ENCODE data around the gene ORC3. TPM values are rescaled to one million over a fixed set of nuclear protein-coding genes. Genes with fewer than 3 reads are reported as not detected.

Gene ORC3
- total RNA-seq, 2 experiments from 2014 or later, result 35.8 to 36.6 TPM

DNA sequence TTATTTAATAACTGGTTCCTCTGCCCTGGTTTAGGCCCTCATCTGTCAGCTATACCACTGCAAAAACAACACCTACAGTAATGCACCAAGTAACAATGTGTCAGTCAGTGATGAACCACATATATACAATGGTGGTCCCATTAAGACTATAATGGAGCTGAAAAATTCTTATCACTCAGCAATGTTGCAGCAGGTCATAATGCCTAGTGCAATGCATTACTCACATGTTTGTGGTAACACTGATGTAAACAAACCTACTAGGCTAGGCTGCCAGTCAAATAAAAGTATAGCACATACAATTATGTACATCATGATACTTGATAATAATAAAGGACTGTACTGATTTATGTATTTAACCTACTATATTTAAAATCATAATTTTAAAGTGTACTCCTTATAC, 31.5 kb upstream of the ORC3 start:
- TF ChIP-seq, protein P1, sequence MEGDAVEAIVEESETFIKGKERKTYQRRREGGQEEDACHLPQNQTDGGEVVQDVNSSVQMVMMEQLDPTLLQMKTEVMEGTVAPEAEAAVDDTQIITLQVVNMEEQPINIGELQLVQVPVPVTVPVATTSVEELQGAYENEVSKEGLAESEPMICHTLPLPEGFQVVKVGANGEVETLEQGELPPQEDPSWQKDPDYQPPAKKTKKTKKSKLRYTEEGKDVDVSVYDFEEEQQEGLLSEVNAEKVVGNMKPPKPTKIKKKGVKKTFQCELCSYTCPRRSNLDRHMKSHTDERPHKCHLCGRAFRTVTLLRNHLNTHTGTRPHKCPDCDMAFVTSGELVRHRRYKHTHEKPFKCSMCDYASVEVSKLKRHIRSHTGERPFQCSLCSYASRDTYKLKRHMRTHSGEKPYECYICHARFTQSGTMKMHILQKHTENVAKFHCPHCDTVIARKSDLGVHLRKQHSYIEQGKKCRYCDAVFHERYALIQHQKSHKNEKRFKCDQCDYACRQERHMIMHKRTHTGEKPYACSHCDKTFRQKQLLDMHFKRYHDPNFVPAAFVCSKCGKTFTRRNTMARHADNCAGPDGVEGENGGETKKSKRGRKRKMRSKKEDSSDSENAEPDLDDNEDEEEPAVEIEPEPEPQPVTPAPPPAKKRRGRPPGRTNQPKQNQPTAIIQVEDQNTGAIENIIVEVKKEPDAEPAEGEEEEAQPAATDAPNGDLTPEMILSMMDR (IDR thresholded peaks at IDR 0.05), result no peak
- Mint-ChIP-seq H3K9me3 (no peaks in the 10 kb centered on the region), H3K4me3 (no peak overlapping the region), H3K4me1 (ENCODE audit: low read depth) (no peaks in the 10 kb centered on the region), H3K36me3 (ENCODE audit: low read depth) (peaks cover 28% of the 10 kb centered on the region), H3K27ac (no peak overlapping the region), H3K27me3 (no peaks in the 10 kb centered on the region)
- ChIA-PET POLR2A (no interaction called here), CTCF (interaction anchor here (0.7 kb wide), 1 partner anchor 27 kb away, joined by 3 read pairs; no protein-coding TSS in a partner anchor)
- ATAC-seq (no peak), DNase-seq (no peak)
- intact Hi-C loops (cut with micrococcal nuclease), result no loop called here

DNA sequence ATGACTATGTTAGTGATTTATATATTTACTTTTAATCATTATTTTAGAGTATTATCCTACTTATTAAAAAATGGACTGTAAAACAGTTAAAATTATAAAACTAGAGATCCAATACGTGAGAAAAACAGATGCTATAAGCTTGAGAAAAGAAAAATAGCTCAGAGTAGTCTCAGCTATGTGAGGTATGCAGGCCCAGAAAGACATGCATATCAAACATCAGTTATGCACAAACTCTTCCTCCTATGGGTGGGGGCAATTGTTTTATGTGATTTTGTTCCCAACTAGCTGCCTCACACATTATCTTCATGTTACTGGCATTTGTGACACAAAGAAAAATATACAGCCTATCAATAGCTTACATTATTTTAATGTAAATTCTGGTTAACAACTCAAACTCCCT, 28.9 kb upstream of the ORC3 start:
- TF ChIP-seq, protein P1 (IDR thresholded peaks at IDR 0.05), result no peak
- Mint-ChIP-seq H3K36me3 (ENCODE audit: low read depth) (peaks cover 20% of the 10 kb centered on the region), H3K9me3 (no peaks in the 10 kb centered on the region), H3K27me3 (no peaks in the 10 kb centered on the region), H3K4me3 (no peak overlapping the region), H3K27ac (no peak overlapping the region), H3K4me1 (ENCODE audit: low read depth) (no peaks in the 10 kb centered on the region)
- no peak for ATAC-seq
- DNase-seq, result no peak
- CTCF ChIA-PET, result interaction anchor here (1.7 kb wide), 1 partner anchor 162 kb away, joined by 3 read pairs; no protein-coding TSS in a partner anchor
- intact Hi-C loops (cut with micrococcal nuclease), result no loop called here
- POLR2A ChIA-PET, result no interaction called here

DNA sequence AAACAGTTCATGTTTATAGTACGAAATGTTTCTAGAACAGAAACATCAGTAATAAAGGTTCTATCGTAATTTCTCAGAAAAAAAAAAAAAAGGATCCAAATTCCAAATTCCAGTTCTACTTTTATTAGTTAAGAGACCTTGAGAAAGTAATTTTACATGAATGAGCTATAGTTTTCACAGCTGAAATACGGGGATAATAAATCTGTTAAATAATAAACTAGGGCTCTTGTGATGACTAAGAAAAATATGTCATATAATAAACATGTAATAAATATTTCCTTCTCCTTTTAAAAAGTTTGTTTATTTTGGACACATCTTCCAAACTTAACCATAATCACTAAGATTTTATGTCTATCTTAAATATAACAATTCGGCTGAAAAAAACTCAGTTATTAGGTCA, 17.9 kb upstream of the ORC3 start:
- ChIA-PET POLR2A (interaction anchor here (0.6 kb wide), 1 partner anchor 15 kb away, joined by 3 read pairs; no protein-coding TSS in a partner anchor), CTCF (interaction anchor here (0.7 to 1.2 kb wide), 2 partner anchors 10 to 76 kb away, joined by 3 read pairs; no protein-coding TSS in a partner anchor)
- intact Hi-C loops (cut with micrococcal nuclease), result no loop called here
- H3K27ac Mint-ChIP-seq, result no peak overlapping the region
- ATAC-seq (no peak), DNase-seq (no peak)
- H3K4me1 Mint-ChIP-seq (ENCODE audit: low read depth), result peaks cover 42% of the 10 kb centered on the region
- H3K4me3 Mint-ChIP-seq, result no peak overlapping the region
- H3K36me3 Mint-ChIP-seq (ENCODE audit: low read depth), result peaks cover 22% of the 10 kb centered on the region
- no peaks in the 10 kb centered on the region for H3K27me3 Mint-ChIP-seq
- TF ChIP-seq, protein P1 (IDR thresholded peaks at IDR 0.05), result no peak
- H3K9me3 Mint-ChIP-seq, result peaks cover 2% of the 10 kb centered on the region

DNA sequence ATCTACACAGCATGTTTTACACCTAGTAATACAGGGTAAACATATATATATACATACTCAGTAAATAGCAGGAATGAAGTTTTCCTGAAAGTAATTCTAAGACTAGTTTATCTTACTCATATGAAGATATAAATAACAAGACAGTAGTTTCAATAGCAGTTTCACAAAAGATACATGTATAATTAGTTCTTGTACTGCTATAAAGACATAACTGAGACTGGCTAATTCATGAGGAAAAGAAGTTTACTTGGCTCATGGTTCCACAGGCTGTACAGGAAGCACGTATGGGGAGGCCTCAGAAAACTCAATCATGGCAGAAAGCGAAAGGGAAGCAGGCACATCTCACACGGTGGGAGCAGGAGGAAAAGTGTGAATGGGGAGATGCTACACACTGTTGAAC, 17.1 kb upstream of the ORC3 start:
- intact Hi-C loops (cut with micrococcal nuclease), result no loop called here
- ATAC-seq, result no peak
- H3K27me3 Mint-ChIP-seq, result no peaks in the 10 kb centered on the region
- no peak overlapping the region for H3K27ac Mint-ChIP-seq
- peaks cover 2% of the 10 kb centered on the region for H3K9me3 Mint-ChIP-seq
- TF ChIP-seq, protein P1 (IDR thresholded peaks at IDR 0.05), result no peak
- no peak overlapping the region for H3K4me3 Mint-ChIP-seq
- peaks cover 27% of the 10 kb centered on the region for H3K36me3 Mint-ChIP-seq (ENCODE audit: low read depth)
- no peak for DNase-seq
- peaks cover 45% of the 10 kb centered on the region for H3K4me1 Mint-ChIP-seq (ENCODE audit: low read depth)
- ChIA-PET POLR2A (no interaction called here), CTCF (interaction anchor here (0.9 to 1.2 kb wide), 2 partner anchors 9 to 14 kb away, joined by 3 read pairs; no protein-coding TSS in a partner anchor)

DNA sequence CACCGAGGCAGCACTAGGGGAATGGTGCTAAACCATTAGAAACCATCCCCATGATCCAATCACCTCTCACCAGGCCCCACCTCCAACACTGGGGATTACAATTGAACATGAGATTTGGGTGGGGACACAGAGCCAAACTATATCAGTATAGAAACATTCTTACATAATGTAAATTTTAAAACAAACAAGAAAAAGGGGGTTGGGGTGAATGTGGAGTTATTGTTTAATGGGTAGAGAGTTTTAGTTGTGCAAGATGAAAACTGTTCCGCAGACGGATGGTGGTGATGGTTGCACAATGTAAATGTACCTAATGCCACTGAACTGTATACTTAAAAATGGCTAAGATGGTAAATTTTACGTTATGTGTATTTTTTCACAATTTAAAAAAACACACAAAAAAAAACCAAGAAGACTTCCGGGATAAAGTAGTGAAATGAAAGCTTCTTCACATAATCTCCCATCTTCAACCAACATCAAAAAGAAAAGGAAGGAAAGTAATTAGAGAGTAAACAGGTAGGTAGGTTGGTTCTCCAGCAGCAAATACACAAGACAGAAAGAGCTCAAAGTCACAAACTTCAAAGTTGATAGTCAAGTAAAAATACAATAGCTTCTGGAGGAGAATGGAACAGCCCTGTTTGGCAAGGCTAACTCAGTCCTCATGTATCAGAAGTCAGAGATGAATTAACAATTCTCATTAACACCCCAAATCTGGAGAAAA, 16.5 kb upstream of the ORC3 start:
- TF ChIP-seq, protein P1 (IDR thresholded peaks at IDR 0.05), result no peak
- H3K9me3 Mint-ChIP-seq, result peaks cover 2% of the 10 kb centered on the region
- intact Hi-C loops (cut with micrococcal nuclease), result no loop called here
- H3K4me3 Mint-ChIP-seq, result no peak overlapping the region
- ChIA-PET CTCF (interaction anchor here (0.9 kb wide), 1 partner anchor 14 kb away, joined by 3 read pairs; no protein-coding TSS in a partner anchor), POLR2A (interaction anchor here (0.6 kb wide), 2 partner anchors 34 to 1937 kb away, joined by 4 read pairs; no protein-coding TSS in a partner anchor)
- peaks cover 27% of the 10 kb centered on the region for H3K36me3 Mint-ChIP-seq (ENCODE audit: low read depth)
- peaks cover 45% of the 10 kb centered on the region for H3K4me1 Mint-ChIP-seq (ENCODE audit: low read depth)
- DNase-seq, result no peak
- no peak for ATAC-seq
- H3K27ac Mint-ChIP-seq, result peak overlapping the region; percentile 34
- no peaks in the 10 kb centered on the region for H3K27me3 Mint-ChIP-seq
